Pulmonary artery endothelial cell (primary cell): ENCODE measurements around the gene CYP24A1. TPM values are rescaled to one million over a fixed set of nuclear protein-coding genes. Genes with fewer than 3 reads are reported as not detected.

Experiments
- DNase-seq: peaks from one replicate; pipeline ENCODE4 v3.0.0-alpha.2; 2011; ENCODE audit warnings: low read depth, low spot score
- total RNA-seq: library from RNA; depleted of rRNA; stranded (reverse); fragments of >200 nt; gene quantifications from 2 replicates; pipeline ENCODE4 v1.2.3, GENCODE V29; 2014

CYP24A1 gene
- total RNA-seq, 1 donor from 2014 or later, result not detected

- DNase-seq, result no peak
Observed at GRCh38 chr20:54203281-54203680, 29.5 kb upstream of the CYP24A1 start.

DNA sequence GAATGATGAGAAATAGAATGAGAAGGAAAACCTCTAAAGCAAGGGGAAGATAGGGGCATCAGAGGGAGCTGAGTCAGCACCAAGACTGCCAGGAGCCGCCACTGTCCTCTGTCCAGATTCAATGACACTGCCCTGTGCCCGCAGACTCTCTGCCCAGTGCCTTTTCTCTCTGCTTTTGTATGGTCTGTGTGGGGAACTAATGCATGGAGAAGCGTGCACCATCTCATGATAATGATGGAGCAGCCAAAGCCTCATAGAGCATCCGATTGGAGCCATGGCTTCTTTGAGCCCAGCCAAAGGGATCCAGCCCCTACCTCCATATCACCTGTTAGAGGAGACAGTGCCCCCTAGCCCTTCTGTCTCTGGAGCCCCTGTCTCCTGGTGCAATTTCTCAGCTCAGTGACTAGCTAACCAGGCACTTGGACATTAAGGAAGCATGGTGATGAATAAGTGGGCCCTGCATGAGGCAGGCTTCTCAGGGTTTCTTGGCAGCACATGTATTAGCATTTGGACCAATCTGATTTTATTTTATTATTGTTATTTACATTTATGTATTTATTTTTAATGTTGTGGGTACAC, 27.6 kb upstream of the CYP24A1 start:
- DNase-seq, result no peak

- DNase-seq, result no peak
Observed at GRCh38 chr20:54200487-54201267, 26.9 kb upstream of the CYP24A1 start.

DNA sequence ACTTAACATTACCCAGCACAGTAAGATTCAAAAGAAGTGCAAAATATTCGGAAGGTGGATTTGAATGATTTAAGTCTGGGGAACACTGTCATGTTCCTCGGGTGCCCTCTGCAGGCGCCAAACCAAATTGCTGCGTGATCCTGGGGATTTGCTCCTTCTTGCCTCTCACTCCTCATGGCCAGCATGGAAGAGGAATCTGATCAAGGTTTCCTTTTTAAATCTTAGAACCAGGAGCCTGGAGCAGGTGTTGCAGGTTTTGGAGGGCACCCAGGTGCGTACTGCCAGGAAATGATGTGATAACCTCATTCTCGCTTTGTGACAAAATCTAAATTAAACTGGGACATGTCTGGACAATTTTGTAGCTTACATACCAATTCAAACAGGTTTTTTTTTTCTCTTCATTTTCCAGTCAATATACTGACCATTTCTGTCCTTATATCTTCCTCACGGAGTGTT, 26.0 kb upstream of the CYP24A1 start:
- DNase-seq, result no peak

DNA sequence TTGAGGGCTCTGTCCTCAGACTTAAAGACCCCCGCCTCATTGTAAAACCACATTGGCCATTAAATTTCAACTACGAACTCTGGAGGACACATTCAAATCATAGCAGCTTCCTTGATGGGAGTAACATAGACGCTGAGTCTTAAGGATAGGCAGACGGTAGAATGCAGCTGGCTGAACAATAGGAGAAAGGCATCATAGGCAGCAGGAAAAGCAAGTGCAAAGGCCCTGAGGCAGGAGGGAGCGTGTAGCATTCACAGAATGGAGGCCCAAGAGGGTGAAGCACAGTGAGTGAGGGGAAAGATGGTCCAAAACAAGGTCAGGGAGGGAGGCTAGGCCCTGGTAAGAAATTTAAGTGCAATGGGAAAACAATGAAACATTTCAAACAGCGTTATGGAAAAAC, 25.5 kb upstream of the CYP24A1 start:
- DNase-seq, result no peak

- DNase-seq, result no peak
Observed at GRCh38 chr20:54197621-54198604, 24.1 kb upstream of the CYP24A1 start.

- DNase-seq, result no peak
Observed at GRCh38 chr20:54195483-54196472, 22.0 kb upstream of the CYP24A1 start.

DNA sequence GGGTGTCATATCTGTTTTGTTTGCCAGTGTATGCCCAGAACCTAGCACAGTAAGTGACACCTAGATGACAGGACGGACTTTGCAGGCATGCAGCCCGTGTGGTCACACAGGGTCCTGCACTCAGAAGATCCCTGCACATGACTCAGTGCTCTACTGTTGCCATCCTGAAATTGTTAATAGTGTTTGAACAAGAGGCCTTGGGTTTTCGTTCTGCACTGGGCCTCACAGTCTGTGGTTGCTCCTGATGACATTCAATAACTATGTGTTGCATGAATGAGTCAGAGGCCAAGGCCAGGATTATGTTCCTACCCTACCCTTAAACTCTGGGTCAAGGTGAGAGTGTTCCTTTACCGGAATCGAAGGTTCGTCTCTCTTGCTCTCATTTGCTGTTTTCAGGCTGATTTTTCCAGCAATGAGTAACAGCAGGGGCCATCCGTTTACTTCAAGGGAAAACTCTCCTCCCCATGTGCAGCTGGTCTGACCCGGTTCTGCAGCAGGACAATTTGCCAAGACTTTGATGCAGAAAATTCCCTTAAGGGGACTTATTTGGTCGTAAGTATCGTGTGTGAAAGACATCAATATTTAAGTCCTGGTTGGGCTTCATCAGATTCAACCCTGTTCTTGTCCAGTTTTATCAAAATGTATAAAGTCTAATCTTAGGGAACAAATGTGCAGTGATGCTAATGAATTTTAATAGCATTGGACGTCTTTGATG, 21.1 kb upstream of the CYP24A1 start:
- DNase-seq, result no peak

DNA sequence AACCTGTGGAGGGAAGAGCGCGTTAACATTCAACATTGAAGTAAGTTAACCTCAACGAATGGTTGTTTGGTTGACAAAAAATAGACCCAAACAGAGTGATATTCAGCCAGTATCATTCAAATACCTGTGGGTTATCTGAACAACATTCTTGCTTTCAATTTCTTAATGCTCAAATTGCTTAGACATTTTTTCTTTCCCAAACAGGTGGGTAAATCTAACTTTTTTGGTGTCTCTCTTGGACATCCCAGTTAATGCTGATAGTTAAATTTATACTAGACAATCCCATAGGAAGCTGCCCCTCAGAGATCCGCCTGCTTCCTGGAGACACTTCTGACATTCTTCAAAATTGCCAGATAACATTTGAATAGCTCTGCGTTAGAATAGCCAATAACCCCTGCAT, 20.0 kb upstream of the CYP24A1 start:
- no peak for DNase-seq

GRCh38 chr20:54190217-54190616, 16.4 kb upstream of the CYP24A1 start:
- no peak for DNase-seq

- DNase-seq, result no peak
Observed at GRCh38 chr20:54189630-54190029, 15.8 kb upstream of the CYP24A1 start.

GRCh38 chr20:54188132-54188849, 14.5 kb upstream of the CYP24A1 start:
- DNase-seq, result no peak

DNA sequence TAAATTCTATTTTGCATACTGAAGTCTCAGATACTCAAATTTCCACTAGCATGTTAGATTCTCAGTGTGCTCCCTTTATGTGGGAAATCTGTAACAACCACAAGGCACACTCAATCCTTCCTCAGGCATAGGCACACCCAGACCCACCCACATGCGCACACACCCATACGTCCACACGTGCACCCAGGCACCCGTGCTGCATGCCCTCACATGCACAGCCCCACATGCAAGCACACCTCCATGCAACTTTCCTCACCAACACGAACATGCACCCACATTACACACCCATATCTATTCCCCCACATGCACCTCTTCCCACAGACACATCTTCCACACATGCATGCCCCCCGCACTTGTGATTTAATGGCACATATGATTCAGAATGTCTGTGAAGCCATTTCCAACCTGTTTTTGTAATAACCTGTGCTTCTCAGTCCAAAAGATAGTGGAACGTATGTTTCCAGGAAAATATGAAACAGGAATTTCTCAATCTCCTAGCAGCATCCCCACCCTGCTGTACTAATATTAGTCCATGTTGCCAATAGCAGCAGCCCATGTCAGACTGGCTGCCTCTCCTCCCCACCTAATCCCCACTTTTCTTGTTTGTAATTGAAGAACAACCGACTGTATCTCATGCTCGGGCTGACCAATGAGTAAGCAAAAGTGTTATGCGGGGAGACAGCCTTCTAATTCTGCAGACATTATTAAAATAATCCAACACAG, 11.3 kb upstream of the CYP24A1 start:
- DNase-seq, result no peak

GRCh38 chr20:54184071-54184470, 10.3 kb upstream of the CYP24A1 start:
- no peak for DNase-seq

DNA sequence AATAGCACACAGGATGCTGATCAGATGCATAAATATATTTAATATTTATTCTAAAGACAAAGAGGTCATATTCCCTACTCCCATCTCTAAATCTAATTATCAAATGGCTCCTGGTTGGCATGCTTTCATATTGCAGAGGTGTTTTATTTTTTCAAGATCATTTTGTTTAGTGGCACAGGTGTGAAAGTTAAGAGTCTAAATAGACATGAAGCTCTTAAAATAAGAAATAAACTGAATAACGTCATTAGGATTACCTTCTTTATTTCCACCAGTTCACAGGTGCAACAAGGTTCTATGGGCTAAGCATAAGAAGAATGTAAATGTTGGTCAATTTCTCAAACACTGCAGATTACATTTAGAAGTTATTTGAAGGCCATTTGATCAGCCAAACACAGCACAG, 7.1 kb upstream of the CYP24A1 start:
- no peak for DNase-seq

DNA sequence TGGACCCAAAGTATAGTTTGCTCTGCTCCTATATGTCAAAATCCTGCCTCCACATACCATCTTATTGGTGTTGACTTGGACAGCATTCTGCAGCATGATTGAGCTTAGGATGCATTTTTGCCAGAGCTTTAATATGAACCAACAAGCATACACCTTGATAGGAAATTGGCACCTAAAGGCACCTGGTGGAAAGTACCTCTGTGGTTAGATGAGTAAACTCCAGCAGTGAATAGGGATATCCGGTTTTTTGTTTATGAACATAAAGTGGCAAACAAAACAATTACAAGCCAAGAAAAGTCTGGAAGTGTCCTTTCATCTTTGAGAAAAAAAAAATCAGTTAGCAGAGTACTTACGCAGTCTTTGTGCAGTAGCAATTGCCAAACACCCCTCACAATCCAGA, 6.2 kb upstream of the CYP24A1 start:
- no peak for DNase-seq

GRCh38 chr20:54178256-54178655, 4.5 kb upstream of the CYP24A1 start:
- no peak for DNase-seq

DNA sequence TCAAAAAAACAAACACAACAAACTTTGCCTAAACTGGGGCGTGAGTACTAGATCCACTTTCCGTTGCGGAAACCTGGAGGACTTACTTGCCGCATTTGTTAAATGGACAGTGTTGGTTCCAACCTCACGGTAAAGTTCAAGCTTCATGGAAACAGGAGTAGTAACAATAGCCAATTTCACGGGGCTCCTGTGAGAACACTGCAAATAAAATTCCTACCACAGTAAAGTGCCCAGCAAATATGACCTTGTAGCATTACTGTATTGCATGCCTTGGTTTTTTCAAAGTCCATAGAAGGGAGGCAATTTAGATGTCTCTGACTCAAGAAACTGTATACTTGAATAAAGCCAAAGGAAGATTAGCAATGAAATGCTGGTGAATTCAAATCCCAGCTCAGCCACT, 3.6 kb upstream of the CYP24A1 start:
- no peak for DNase-seq

DNA sequence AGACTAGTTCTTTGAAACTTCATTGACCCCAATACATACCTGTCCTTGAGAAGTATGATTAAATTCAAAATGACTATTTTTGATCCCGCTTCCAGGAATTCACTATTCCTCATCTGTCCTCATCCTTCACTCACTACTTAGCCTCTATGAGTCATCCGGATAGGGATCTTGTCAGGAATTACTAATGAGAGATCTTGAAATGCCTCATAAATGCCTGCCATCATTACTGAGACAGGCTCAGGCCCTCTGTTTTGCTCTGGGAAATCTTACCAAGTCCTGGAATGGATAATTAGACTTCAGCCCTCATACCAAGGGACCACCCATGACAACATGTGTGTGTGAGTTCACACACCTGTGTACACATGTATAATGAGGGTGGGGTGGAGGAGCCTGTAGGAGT, 2.8 kb upstream of the CYP24A1 start:
- DNase-seq, result no peak
